Measurements from ENCODE around the gene TM7SF3.
A peak's percentile ranks its signal among the peaks of the same experiment; 100 is the strongest.
"Not testable (repeated sequence)": the region's sequence is repeated elsewhere in the genome, so short reads cannot be mapped to it uniquely, and the experiment has no call there.

Gene TM7SF3, protein sequence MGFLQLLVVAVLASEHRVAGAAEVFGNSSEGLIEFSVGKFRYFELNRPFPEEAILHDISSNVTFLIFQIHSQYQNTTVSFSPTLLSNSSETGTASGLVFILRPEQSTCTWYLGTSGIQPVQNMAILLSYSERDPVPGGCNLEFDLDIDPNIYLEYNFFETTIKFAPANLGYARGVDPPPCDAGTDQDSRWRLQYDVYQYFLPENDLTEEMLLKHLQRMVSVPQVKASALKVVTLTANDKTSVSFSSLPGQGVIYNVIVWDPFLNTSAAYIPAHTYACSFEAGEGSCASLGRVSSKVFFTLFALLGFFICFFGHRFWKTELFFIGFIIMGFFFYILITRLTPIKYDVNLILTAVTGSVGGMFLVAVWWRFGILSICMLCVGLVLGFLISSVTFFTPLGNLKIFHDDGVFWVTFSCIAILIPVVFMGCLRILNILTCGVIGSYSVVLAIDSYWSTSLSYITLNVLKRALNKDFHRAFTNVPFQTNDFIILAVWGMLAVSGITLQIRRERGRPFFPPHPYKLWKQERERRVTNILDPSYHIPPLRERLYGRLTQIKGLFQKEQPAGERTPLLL

DNA sequence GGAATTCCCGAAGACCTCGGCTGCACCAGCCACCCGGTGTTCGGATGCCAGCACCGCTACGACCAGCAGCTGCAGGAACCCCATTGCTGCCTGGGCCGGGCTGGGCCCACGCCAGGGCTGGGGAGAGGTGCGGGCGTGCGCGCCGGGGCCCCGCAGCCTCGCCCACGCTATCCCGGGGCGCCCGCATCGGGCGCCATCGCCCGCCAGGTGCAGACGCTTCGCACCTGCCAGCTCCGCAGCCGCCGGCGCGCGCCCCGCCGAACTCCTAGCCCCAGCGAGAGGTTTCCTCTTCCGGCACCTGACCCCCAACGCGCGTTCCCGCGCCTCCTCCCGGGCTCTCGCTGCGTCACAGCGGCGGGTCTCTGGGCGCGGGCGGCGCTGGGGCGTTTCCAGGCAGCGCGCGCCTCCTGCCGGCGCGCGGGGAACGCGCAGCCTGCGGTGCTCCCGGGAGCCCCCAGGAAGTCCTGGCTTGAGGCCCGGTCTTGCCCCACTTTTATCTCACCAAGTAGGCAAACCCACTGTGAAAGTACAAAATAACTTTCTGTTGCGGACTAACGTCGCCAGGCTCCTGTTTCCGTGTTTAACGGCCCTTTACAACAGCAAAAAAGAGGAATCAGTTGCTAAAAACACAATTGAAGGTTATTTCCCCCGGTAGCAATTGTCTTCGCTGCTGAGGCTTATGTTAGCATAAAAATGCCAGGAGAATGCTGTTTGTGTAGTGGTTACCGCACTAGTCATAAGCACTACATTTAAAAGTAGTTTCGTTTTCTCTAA lies at the start of gene TM7SF3:
Gene TM7SF3, minus strand, starts transcription at position 300 of the 774 bp plus-strand sequence. Its CDS starts 216 bp downstream, at position 84.
- DNase-seq, result peak; percentile 94

DNA sequence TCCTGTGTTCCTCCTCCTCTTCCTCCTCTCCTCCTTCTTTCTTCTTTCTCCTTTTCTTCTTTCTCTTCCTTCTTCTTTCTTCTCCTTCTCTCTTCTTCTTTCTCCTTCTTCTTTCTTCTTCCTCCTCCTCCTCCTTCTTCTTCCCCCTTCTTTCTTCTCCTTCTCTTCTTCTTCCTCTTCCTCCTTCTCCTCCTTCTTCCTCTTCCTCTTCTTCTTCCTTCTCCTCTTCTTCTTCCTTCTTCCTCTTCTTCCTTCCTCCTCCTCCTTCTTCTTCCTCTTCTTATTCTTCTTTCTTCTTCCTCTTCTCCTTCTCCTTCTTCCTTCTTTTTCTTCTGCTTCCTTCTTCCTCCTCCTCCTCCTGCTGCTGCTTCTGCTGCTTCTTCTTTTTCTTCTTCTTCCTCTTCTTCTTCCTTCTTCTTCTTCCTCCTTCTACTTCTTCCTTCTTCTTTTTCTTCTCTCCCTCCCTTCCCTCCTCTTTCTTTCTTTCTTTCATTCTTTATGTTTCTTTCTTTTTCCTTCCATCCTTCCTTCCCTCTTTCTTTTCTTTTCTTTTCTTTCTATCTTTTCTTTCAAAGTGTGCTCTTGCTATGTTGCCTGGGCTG lies 49.2 kb upstream of the TM7SF3 start:
- no peak for DNase-seq

DNA sequence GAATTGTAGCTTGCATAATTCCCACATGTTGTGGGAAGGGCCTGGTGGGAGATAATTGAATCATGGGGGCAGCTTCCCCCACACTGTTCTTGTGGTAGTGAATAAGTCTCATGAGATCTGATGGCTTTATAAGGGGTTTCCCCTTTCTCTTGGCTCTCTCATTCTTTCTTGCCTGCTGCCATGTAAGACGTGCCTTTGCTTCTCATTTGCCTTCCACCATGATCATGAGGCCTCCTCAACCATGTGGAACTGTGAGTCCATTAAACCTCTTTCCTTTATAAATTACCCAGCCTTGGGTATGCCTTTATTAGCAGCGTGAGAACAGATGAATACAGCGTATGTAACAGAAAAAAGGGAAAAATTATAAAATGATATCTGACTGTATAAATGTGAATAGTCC lies 47.1 kb upstream of the TM7SF3 start:
- DNase-seq, result no peak

DNA sequence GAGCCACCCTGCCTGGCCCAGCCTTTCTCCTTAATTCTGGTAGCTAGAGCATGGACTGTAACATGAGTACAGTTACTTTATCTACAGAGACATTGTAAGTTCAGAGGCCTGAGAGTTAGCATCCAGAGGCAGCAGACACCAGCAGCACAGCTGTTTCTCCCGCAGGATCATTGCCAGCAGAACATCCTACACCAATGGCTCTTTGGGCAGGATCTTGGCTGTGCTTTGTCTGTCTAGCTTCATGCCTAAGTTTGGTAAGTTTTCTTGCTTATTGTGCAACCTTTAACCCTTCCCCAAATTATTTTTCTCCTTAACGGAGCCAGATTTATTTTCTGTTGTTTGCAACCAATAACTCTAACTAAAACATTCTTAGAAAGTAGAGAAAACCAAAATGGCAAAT lies 46.6 kb upstream of the TM7SF3 start:
- DNase-seq, result no peak

DNA sequence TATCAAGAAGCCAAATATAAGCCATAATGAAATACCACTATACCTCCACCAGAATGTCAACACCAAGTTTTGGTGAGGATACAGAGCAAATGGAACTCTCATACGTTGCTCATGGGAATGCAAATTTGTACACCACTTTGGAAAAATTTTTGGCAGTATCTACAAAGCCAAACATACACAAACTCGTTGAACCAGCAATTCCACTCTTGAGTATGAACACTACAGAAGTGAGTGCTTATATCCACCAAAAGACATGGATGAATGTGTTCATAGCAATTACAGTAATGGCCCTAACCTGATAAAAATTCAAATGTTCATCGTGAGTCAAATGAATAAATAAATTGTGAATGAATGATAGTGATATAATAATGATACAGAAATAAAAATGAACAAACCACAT lies 43.4 kb upstream of the TM7SF3 start:
- DNase-seq, result no peak

DNA sequence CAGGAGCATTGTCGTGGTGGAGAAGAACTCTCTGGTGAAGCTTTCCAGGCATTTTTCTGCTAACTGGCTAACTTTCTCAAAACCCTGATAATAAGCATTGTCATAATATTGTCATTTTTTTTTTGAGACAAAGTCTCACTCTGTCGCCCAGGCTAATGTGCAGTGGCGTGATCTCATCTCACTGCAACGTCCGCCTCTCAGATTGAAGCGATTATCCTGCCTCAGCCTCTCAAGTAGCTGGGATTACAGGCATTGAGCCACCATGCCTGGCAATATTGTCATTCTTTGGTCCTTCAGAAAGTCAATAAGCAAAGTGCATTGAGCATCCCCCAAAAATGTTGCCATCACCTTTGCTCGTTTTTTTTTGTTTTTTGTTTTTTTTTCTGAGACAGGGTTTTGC lies 41.8 kb upstream of the TM7SF3 start:
- DNase-seq, result no peak

DNA sequence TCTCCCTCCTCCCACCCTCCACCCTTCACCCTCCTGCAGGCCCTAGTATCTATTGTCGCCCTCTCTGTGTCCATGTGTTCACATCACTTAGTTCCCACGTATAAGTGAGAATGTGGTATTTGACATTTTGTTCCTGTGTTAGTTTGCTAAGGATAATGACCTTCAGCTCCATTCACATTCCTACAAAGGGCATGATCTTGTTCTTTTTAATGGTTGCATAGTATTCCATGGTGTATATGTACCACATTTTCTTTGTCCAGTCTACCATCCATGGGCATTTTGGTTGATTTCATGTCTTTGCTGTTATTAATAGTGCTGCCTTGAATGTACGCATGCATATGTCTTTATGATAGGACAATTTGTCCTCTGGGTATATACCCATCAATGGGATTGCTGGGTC lies 38.6 kb upstream of the TM7SF3 start:
- DNase-seq, result no peak

DNA sequence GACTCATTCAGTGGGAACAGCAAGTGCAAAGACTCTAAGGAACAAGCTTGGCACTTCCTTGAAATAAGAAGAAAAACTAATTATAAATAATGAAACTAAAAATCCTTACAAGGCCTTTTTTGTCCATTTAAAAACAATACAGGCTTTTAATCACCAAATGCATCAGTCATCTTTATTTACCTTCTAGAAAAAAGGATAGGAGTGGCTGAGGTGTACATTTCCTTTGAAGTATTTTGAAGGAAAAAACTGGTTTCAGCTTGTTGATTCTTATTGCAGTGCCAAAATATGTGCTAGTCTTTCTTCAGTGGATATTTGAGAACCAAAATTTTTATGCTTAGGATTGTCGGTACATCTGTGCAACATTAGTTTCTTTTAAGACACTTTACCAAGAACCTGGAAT lies 38.0 kb upstream of the TM7SF3 start:
- DNase-seq, result no peak

DNA sequence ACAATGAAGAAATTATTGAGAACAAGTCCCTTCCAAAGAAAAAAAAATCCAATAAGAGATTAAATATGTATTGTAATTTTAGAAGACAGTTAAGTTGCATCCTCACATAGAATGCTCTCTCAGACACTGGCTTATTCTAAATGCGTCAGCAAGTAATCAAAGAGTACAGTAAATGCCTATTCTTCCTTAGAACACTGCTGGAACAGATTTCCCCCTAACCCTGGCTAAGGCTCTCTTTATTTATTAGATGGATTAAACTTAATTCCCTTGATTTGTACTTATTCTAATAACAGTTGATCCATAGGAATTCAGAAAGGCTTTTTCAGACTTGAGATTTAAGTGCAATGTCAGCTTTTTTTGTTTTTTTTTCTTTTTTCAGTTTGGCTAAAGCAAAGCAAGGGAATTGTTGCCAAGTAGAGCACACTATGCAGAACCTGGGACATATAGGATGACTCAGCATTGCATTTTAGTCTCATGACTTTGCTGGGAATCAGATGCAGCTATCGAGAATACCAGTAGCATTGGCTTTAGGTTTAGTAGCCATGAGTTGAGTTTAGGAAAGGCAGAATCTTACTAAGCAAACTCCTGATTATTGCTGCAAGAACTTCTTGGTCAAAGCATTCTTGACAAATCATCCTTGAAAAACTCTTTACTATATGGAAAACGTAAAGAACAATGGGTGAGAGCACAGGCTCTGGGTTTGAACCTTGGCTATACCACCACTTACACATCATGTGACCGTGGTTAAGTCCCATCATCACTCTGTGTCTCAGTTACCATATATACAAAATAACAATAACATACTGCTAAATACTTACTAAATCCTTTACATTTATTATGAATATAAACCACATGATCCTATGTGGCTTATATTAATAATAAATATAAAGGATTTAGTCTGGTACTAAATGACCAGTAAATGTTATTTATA lies 34.9 kb upstream of the TM7SF3 start:
- no peak for DNase-seq

DNA sequence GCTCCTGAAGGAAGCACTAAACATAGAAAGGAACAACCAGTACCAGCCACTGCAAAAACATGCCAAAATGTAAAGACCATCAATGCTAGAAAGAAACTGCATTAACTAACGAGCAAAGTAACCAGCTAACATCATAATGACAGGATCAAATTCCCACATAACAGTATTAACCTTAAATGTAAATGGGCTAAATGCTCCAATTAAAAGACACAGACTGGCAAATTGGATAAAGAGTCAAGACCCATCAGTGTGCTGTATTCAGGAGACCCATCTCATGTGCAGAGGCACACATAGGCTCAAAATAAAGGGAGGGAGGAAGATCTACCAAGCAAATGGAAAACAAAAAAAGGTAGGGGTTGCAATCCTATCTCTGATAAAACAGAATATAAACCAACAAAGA lies 27.8 kb upstream of the TM7SF3 start:
- not testable (repeated sequence) for DNase-seq

DNA sequence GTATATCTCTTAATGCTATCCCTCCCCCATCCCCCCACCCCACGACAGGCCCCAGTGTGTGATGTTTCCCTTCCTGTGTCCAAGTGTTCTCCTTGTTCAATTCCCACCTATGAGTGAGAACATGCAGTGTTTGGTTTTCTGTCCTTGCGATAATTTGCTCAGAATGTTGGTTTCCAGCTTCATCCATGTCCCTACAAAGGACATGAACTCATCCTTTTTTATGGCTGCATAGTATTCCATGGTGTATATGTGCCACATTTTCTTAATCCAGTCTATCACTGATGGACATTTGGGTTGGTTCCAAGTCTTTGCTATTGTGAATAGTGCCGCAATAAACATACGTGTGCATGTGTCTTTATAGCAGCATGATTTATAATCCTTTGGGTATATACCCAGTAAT lies 26.5 kb upstream of the TM7SF3 start:
- DNase-seq, result not testable (repeated sequence)

DNA sequence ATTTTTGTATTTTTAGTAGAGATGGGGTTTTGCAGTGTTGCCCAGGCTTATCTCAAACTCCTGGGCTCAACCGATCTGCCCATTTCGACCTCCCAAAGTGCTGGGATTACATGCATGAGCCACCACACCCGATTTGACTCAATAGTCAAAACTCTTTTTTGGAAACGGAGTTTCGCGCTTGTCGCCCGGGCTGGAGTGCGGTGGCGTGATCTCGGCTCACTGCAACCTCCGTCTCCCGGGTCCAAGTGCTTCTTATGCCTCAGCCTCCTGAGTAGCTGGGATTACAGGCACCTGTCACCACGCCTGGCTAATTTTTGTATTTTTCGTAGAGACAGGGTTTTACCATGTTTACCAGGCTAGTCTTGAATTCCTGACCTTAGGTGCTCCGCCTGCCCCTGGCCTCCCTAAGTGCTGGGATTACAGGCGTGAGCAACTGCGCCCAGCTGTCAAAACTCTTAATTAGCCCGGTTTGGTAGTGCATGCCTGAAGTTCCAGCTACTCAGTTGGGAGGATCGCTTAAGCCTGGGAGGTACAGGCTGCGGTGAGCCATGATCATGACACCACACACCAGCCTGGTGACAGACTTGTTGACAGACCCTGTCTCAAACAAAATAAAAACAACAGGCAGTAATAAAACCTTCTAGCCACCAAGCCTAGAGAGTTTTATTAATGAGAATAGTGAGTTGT lies 20.6 kb upstream of the TM7SF3 start:
- no peak for DNase-seq

DNA sequence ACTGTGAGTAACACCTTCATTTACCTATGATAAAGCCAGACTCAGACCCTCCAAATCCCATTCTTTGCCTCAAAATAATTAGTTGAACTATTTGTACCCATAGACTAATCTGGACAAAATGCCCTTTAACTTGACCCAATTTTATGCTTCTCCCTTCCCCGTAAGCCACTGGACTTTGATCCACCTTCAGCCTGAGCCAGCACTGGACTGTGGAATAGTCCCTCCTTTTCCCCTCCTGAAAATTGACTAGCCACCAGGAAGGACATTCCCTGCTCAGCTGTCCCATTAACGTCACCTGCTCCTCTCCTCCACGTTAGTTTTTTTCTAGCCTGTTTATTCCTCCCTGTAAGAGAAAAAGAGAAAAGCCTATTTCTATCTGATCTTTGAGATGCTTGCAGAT lies 18.5 kb upstream of the TM7SF3 start:
- DNase-seq, result no peak

DNA sequence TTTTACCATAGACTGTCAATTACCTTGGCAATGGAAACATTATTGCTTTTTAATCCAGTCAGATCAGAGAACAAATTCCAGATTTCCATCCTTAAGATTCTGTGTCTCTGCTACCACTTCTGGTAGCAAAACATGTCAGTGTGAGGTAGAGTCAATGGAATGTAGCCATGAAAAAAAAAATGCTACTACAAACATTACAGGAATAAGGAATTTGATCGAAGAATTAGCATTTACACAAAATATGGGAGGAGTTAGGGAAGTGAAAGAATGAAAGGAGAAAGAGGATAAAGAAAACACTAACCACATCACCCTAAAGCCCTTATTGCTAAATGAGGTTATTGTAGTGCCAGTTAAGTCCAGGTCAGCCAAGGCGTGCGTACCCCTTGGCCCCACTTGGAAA lies 17.3 kb upstream of the TM7SF3 start:
- DNase-seq, result no peak

DNA sequence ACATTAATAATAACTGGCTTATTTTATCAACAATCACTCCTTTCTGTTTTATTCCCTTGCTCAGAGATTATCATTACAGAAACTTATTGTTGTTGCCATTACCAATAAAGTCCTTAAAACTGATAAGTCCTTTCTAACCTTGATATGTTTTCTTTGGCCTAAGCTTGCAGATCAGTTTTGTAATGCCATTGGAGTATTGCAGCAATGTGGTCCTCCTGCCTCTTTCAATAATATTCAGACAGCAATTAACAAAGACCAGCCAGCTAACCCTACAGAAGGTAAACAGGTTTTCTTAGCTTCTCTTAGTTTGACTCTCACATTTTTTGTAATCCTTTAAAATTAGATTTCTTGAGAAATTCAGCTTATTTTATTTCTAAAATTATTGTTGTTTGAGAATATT lies 12.1 kb upstream of the TM7SF3 start:
- DNase-seq, result no peak

DNA sequence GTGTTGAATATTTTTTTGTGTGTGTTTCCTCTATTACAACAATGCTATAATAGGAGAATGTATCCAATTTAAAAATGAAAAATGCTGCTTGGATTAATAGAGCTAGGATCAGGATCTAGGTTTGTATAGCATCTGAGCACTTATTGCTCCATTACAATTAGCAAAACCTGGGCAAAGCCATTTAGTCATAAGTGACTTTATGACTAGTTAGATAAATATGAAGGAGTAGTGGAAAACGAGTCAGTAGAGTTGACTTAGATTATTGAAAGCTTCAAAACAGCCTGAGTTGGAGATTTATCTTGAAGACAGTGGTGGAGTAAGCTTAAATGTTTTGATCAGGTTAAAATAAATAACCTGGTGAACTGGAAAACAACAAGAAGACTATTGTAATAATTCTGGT lies 10.9 kb upstream of the TM7SF3 start:
- no peak for DNase-seq

DNA sequence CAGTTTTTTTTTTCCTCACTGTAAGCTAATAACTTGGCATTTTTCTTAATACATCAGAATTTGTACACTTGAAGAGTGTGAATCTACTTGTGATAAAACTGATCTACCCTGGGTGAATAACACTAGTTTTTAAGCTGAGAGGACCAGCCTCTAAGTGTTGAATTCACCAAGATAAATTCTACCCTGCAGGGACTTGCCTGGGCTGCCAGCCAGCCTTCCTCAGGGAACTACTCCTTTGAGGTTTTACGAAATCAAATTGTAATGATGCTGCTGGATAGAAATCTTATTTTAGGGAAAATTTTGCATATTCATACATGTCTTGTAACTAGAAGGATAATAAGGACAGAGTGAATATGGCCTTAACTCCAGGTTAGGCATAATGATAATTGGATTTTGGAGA lies 10.1 kb upstream of the TM7SF3 start:
- no peak for DNase-seq

DNA sequence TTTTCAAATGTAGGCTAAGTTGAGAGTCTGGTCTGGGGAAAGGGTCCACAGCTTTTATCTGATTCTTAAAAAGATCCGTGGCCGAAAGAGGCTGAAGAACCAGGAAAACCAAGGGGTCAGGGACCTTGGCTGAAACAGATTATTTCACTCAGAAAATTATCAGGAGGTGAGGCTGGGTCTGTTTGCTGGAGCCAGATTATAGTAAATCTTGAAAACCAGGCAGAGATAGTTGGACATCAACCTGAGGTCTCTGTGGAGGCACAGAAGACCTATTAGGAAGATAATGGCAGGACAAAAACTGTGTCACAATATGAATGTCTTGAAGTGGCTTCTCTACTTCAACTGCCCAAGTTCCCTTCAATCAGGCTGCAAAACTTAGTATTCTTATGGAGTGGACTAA lies 6.6 kb upstream of the TM7SF3 start:
- no peak for DNase-seq

DNA sequence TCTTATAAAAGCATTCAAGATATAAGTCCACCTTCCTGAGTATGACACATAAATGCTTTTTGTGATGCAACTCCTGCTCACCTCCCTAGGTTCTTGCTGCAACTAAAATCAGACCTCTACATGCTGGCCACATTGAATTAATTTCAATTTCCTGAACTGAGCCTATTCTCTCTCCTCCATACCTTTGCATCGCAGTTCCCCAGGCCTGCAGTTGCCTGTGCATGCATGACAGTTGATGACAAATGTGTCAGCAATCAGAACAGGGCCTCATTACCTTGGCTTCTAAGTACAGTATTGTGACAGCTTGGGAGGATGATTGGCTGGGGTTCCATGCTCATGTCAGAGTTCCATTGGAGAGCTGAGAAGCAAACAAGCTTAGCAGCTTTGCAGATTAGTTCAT lies 3.9 kb upstream of the TM7SF3 start:
- no peak for DNase-seq

DNA sequence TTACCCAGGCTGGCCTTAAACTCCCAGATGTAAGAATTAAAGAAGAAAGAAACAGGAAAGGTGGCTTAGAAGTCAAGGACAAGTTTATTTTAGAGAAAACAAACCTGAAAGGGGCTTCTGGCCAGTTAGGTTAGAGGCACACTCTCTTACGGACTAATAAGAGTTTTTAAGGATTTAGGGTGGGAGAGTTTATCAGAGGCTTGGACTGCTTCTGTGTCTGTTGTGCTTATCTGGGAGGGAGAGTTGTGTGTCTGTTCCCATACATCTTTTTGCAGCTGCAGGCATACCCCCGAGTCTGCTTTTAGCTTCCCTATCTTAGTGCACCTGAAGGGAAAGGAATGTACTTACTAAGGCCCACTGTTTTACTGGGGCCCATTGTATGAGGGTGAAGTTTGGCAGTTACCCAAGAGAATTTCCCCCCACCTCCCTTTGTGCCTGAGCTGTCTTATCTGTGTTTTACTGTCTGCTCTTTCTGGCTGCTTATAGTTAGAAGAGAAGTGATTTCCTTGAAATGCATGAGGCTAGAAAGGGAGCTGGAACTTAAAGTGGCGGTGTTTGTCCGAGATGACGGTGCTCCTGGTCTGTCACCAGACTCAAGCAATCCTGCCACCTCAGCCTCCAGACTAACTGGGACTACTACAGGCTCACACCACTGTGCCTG lies 3.1 kb upstream of the TM7SF3 start:
- not testable (repeated sequence) for DNase-seq

DNA sequence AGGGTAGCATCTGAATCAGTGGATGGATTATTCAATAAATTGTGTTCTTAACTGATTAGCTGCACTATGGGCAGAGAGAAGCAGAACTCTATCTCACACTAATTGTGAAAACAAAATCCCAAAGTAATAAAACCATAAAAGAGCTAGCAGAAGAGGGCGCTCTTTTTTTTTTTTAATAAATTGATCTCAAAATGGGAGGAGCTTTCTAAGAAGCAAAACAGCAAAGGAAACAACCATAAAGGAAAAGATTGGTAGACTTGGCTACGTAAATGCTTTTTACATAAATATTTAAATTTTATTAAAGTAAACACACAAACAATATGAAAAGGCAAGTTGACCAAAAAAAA lies 1.5 kb upstream of the TM7SF3 start:
- no peak for DNase-seq
